HG02571 (cell line): ENCODE measurements around the gene TESPA1.
"Not testable (repeated sequence)": the region's sequence is repeated elsewhere in the genome, so short reads cannot be mapped to it uniquely, and the experiment has no call there.

Experiments used
- ATAC-seq: cut with Tn5 transposase; IDR thresholded peaks from one replicate; pipeline ENCODE4 v1.9.1; 2021; ENCODE audit warnings: mild to moderate bottlenecking, moderate library complexity; ENCODE audit not compliant: unreplicated experiment

TESPA1 gene

DNA sequence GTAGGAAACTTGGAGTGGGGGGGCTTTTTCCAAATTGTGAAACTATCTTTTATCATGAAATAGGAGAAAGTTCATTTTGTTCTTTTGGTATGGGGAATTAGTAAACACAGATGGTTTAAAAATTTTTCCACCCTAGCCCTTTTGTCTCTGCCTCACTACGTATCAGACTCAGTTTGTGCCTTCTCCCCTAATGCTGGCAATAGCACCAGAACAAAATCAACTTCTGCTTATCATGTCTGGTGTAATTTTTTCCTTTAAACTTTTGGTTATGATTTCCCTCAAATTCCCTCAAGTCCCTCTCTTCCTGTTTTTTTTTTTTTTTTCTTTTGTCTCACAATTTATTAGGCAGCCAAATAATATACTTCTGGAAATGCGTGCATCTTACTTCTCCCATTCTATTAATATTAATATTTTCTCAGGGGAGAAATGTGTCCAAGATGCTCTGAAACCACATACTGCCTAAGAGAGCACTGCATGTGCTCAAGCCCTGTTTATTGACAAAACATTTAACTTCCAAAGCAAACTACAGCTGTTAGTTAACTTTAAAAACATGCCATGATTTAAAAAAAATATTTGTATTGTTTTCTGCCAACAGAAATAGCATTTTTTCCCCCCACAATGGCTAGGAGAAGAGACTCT lies 35.4 kb downstream of the TESPA1 start:
- no peak for ATAC-seq

DNA sequence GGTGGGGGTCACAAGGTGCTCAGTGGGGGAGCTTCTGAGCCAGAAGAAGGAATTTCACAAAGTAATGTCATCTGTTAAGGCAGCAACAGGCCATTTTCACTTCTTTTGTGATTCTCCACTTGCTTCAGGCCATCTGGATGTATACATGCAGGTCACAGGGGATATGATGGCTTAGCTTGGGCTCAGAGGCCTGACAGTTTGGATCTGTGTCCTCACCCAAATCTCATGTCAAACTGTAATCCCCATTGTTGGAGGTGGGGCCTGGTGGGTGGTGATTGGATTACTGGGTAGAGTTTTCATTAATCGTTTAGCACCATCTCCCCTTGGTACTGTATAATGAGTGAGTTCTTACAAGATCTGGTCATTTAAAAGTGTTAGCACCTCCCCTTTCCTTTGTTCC lies 36.4 kb downstream of the TESPA1 start:
- no peak for ATAC-seq

DNA sequence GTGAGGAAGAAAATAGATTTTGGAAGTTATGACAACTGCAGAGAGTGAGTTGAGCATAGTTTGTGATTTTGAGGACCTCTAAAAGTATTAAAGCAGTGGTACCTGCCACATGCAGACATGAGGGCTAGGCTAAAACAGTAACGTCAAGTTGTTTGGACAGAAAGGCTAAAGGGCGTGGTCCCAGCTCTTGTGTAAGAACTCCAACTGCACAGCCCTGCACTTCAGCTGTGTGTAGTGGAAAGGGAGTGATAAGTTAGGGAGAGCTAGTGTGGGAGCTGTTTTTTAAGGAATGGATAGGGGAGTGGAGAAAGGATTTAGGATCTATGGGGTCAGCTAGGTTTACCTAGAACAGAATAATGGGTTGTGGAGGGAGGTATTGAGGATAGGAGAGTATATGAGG lies 39.5 kb downstream of the TESPA1 start:
- no peak for ATAC-seq

DNA sequence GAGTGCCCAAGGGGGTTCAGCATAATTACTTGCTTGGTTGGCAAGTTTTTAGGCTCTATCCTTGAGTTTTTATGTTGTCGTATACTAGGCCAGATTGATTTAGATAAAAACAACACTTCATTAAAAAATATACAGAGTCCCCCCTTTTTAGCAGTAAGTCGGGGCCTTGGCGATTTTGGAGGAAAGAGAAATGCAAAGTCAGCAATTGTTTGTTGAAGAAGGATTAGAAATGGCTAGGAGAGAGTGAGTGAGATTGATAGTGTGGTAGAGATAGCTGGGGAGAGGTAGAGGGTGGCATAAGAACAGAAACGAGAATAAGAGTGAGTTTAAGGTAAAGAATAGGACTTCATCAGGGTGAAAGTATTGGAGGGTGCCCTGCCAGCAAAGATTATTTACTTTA lies 41.3 kb downstream of the TESPA1 start:
- ATAC-seq, result not testable (repeated sequence)

DNA sequence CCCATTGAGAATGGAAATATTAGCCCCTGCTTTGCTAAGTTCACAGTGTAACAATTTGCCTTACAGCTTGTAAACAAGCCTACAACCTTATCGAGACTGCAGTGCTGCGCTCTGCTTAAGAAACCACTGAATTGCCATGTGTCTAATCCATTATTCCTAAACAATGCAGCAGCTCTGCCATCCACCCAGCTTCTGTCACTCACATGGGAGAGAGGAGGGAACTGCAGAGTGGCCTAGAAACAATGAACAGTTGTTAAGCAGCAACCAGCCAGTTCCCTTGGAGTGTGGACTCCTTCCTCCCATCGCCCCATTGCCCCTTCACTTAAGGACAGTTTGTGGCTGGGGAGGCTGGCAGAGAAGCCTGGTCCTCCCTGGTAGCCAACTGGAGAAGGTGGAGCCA lies 42.9 kb downstream of the TESPA1 start:
- ATAC-seq, result no peak

DNA sequence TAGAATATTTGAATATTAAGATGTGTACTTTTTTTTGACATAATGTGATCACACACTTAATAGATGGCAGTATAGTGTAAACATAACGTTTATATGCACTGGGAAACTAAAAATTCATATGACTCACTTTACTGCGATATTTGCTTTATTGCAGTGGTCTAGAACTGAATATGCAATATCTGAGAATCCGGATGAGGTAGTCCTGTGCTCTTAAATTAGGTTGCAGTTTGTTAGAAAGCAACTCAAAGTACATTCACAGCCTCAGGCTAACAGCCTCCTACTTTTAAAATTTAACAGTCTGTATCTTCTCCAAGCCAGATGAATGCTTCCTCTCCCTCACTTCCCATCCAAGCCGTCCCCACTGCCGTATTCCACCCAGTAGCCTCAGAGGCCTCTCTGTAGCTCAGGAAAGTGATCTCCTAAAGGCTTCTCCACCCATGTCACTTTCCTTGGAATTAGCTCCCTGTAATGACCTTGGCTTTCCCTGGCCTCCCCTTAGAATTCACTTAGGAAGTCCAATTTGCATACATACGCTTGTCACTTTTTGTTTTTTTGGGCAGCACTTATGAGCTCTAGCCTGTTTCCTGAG lies 43.7 kb downstream of the TESPA1 start:
- ATAC-seq, result no peak

DNA sequence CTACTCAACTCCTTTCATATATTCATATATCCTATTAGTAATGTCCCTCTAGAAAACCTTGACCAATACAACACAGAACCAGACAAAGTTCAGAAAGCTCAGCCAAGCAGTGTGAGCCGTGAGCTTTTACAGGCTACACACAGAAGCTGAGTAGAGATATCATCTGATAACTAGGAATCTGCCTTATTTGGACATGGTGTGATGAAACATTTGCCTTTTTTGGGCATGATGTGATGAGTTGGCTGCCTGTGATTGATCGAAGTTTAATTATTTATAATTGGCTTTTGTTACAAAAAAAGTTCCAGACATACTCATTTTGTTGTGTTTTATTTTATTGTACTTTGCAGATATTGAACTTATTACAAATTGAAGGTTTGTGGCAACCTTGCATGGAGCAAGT lies 46.6 kb downstream of the TESPA1 start:
- no peak for ATAC-seq

DNA sequence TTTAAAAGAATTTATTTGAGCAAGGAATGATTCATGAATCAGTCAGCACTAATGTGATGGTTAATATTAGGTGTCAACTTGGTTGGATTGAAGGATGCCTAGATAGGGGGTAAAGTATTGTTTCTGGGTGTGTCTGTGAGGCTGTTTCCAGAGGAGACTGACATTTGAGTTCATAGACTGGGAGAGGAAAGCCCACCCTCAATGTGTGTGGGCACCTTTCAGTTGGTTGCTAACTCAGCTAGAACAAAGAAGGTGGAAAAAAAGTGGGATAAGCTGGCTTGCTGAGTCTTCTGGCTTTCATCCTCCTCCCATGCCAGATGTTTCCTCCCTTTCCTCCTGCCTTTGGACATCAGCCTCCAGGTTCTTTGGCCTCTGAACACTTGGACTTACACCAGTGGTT lies 47.2 kb downstream of the TESPA1 start:
- no peak for ATAC-seq

DNA sequence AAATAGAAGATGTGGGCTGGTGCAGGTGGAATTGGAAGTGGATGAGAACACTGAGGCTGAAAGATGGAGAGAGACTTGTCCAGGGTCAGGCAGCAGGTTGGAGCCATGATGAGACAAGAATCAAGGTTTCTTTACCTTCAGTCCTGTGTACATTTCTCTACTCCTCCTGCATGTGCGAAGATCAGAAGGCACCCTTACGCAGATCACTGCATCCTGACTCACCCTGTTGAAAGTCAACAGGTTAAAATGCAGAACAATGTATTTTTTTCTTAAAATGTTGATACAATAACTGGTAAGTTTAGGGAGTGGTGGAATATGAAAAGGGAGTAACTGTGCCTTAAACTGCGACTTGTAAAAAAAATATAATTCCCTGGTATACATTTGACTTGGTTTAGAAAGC lies 47.8 kb downstream of the TESPA1 start:
- ATAC-seq, result no peak

DNA sequence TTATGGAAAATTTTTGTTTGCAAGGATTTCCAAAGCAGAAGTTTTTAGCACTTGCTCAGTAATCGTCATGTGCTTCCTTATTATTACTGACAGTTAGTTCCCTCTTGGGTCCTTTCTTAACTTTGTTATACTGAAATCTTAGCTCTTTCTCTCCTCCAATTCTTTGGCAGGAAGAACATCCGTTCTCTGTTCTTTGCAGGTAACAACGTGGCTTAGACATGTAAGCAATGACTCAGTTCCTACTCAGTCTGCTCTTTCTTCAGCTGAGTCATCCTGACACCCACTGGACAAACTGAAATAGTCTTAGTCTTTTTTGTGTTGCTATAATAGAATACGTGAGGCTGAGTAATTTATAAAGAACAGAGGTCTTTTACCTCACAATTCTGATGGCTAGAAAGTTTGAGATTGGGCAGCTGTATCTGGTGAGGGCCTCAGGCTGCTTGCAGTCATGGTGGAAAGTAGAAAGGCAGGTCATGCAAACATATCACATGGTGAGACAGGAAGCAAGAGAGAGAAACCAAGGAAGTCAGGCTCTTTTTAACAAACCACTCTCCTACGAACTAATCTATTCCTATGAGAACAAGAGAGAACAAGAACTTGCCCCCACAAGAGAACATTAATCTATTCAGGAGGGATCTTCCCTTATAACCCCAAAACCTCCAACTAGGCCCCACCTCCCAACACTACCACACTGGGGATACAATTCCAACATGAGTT lies 49.2 kb downstream of the TESPA1 start:
- ATAC-seq, result peak; percentile 95

DNA sequence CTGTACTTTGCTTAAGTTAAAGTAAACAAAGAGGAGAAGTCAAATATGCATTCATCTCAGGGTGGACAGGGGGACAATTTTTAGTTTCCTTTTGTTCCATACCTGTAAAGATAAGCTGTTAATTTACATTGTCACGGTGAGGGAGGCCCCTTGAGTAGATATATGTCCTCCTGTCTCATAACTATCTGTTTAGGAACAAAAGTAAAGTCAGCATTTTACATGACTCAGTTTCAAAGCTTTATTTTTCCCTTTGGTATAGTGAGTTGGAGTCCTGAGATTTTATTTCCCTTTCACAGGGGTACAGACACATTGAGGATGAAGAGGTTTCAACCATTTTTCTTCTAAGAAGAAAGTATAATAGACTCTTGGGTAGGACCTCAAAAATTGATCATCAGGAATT lies 50.1 kb downstream of the TESPA1 start:
- no peak for ATAC-seq

DNA sequence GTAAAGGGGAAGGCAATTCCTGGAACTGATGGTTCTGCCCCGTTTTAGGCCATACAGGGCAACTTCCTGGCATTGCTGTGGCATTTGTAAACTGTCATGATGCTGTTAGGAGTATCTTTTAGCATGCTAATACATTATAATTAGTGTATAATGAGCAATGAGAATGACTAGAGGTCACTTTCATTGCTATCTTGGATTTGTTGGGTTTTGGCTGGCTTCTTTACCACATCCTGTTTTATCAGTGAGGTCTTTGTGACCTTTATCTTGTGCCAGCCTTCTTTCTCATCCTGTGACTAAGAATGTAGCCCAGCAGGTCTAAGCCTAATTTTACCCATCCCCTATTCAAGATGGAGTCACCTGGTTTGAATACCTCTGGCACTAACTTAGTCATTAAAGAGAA lies 51.2 kb downstream of the TESPA1 start:
- ATAC-seq, result no peak

DNA sequence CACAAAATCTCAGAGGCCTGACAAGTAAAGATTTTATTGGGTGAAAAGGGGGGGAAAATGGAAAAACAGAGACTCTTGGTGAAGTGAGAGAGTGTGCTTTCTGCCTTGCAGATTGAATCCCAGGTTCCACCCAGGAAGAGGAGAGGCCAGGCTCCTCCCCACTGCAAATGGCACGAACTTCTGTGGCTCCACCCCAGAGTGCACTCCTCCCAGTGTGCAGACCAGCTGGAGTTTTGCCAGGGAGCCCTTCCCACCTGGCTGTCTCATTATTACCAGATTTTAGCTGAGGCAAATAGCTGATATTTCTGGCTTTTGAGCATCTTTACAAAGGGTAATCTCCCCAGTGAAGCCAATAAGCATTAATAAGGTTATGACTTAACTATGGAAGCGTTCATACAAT lies 51.9 kb downstream of the TESPA1 start:
- ATAC-seq, result no peak

DNA sequence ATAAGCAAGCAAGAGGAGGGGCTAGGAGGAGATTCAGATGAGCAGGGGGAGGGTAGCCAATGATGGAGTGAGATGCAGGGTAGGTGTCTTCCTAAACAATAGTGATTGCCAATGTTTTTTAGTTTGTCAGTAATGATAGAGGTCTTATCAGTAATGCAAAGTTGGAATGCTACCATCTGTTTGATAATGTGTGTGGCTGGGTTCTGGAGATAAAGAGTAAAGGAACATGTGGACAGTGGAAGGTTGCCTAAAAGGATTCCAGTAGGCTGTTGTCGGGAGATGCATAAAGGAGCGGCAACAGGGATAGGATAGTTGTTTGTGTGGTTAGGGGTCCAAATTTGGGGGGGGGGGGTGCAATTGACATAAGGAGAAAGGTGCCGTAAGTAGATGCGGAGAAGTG lies 52.5 kb downstream of the TESPA1 start:
- ATAC-seq, result no peak

DNA sequence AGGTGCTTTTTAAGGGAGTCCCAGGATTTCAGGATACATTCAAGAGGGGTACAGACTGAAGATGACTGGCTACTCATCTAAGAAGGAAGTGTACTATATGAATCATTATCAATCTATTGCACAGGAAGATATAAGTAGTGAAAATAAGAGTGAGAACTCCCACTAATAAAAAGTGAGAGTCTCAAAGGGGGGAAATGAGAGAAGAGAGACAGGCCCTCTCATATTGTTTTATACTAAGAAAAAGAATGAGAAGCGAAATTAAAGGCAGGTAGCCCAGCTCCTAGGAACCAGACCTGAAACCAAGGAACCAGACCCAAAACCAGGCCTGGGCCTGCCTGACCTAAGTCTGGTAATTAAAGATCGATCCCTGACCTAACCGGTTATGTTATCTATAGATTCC lies 54.6 kb downstream of the TESPA1 start:
- no peak for ATAC-seq

DNA sequence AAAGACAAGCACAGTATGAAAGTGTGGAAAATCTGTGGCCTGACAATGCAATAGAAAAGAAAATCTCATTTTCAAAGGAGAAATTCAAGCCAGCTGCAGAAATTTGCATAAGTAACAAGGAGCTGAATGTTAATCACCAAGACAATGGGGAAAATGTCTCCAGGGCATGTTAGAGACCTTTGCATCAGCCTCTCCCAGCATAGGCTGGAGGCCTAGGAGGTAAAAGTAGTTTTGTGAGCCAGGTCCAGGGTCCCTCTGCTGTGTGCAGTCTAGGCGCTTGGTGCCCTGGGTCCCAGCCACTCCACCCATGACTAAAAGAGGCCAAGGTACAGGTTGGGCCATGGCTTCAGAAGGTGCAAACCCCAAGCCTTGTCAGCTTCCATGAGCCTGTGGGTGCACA lies 58.3 kb downstream of the TESPA1 start:
- ATAC-seq, result no peak

DNA sequence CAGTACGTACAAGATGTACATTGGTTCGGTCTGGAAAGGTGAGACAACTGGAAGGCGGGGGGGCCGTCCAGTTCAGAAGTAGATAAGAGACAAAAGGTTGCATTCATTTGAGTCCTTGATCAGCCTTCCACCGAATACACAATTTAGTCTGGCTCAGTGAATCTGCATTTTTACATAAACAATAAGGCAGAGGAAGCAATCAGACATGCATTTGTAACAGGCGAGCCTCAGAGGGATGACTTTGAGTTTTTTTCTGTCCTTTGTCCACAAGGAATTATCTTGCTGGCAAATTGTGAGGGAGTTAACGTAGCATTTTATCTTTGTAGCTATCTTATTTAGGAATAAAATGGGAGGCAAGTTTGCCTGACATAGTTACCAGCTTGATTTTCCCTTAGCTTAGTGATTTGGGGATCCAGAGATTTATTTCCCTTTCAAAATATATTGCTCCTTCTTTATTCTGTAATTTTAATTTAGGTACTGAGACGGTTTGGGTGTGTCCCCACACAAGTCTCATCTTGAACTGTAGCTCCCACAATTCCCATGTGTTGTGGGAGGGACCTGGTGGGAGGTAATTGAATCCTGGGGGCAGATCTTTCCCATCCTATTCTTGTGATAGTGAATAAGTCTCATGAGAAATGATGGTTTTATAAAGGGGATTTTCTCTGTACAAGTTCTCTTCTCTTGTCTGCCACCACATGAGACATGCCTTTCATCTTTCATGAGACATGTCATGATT lies 59.4 kb downstream of the TESPA1 start:
- no peak for ATAC-seq

DNA sequence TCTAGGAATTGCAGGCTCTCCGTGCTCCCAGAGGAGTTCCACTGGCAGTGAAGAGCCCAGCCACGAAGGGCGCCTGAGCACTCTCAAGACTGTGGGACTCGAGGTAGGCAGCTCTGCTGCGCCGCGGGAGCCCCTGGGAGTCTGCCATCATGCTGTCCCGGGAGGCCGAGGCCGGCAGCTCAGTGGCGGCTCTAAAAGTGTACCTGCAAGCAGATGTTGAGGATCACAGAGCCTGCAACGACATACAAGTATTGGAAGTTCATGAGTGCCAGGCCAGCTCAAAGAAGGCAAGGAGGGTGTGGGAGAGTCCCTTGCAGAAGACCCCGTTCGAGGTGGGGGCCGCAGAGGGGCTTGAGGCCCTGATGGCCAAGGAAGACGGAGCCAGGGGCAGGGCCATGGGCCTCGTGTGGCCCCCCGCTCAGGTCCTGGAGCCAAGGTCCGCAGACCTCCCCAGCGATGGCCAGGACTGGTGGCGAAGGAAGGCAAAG lies 67.5 kb downstream of the TESPA1 start:
- no peak for ATAC-seq
